Right lobe of liver (tissue), 4 donors: ENCODE results near the gene GALNS.

ENCODE experiments used
- POLR2A ChIP-seq: fragments of 450-650 bp; IDR thresholded peaks from one replicate; pipeline ENCODE4 v1.6.1; 2017; ENCODE audit warnings: antibody characterized with exemption, mild to moderate bottlenecking
- TF ChIP-seq, protein P1 (sequence below), 4 donors: fragments of 200-600 bp in 3 of 4; fragments of 450-650 bp in 1 of 4; IDR thresholded peaks; one replicate each; pipeline versions ENCODE4 v1.5.1 to v1.8.0; 2016 to 2022; ENCODE audit warnings: antibody characterized with exemption in 4 of 4, mild to moderate bottlenecking in 2 of 4
- donor health status: DM: no; HTN: no; CAD: no.
- donor health status: DM: no; HTN: no; CAD: no.
- donor health status: DM: no; HTN: yes; CAD: no.

DNA sequence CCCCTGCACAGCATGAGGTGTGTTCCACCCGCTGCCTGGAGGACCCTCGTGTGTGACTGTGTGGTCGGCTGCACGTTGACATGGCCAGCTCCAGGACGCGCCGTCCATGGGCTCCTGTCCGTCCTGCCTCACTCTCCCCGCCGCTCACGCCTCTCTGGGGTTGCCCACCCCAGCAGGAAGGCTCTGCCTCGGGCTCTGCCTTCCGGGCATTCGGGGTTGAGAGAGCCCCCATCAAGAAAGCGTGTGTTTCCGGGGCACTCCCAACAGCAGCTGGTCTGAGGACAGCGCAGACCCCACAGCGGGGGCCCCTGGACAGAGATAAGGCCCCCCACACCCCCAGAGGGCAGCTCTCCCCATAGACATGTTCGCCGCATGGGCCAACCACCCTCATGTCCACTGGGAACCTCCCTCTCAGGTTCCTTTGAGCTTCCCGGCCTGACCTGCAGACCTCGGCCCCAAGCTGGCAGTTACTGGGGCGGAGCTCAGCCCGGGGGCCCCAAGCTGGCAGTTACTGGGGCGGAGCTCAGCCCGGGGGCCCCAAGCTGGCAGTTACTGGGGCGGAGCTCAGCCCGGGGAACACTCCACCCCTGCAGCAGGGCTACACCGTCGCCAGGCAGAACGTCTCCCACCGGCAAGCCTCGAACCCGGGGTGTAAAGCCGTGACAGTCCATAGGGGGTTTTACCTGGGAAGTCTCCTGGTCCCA, 63.3 kb downstream of the GALNS start:
- TF ChIP-seq, protein P1, sequence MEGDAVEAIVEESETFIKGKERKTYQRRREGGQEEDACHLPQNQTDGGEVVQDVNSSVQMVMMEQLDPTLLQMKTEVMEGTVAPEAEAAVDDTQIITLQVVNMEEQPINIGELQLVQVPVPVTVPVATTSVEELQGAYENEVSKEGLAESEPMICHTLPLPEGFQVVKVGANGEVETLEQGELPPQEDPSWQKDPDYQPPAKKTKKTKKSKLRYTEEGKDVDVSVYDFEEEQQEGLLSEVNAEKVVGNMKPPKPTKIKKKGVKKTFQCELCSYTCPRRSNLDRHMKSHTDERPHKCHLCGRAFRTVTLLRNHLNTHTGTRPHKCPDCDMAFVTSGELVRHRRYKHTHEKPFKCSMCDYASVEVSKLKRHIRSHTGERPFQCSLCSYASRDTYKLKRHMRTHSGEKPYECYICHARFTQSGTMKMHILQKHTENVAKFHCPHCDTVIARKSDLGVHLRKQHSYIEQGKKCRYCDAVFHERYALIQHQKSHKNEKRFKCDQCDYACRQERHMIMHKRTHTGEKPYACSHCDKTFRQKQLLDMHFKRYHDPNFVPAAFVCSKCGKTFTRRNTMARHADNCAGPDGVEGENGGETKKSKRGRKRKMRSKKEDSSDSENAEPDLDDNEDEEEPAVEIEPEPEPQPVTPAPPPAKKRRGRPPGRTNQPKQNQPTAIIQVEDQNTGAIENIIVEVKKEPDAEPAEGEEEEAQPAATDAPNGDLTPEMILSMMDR (IDR thresholded peaks at IDR 0.05) = no peak
- no peak for TF ChIP-seq POLR2A
